ENCODE measurements around the gene ADGRV1. TPM values are rescaled to one million over a fixed set of nuclear protein-coding genes. Genes with fewer than 3 reads are reported as not detected.
"Not testable (repeated sequence)": the region's sequence is repeated elsewhere in the genome, so short reads cannot be mapped to it uniquely, and the experiment has no call there.

ADGRV1 gene
- total RNA-seq, 2 experiments from 2014 or later = 0.26 TPM; not detected in 1

DNA sequence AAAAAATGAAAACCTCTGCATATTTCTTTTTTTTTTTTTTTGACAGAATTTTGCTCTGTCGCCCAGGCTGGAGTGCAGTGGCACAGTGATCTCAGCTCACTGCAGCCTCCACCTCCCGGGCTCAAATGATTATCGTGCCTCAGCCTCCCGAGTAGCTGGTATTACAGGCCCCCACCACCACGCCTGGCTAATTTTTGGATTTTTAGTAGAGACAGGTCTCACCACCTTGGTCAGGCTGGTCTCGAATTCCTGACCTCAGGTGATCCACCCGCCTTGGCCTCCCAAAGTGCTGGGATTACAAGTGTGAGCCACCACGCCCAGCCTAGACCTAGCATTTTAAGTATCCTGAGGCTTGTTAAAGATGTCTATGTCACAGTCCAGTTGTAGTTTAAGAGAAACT lies 493.8 kb downstream of the ADGRV1 start:
- H3K4me1 Mint-ChIP-seq (ENCODE audit: low read depth); DNase-seq; H3K36me3 Mint-ChIP-seq (ENCODE audit: low read depth); H3K4me3 Mint-ChIP-seq; H3K27ac Mint-ChIP-seq; H3K27me3 Mint-ChIP-seq (ENCODE audit: low read depth); POLR2A ChIA-PET; H3K9me3 Mint-ChIP-seq (ENCODE audit: insufficient read depth); ATAC-seq: not testable (repeated sequence)
- CTCF ChIA-PET = interaction anchor here (1.9 kb wide), 1 partner anchor 367 kb away, joined by 7 read pairs; no protein-coding TSS in a partner anchor

DNA sequence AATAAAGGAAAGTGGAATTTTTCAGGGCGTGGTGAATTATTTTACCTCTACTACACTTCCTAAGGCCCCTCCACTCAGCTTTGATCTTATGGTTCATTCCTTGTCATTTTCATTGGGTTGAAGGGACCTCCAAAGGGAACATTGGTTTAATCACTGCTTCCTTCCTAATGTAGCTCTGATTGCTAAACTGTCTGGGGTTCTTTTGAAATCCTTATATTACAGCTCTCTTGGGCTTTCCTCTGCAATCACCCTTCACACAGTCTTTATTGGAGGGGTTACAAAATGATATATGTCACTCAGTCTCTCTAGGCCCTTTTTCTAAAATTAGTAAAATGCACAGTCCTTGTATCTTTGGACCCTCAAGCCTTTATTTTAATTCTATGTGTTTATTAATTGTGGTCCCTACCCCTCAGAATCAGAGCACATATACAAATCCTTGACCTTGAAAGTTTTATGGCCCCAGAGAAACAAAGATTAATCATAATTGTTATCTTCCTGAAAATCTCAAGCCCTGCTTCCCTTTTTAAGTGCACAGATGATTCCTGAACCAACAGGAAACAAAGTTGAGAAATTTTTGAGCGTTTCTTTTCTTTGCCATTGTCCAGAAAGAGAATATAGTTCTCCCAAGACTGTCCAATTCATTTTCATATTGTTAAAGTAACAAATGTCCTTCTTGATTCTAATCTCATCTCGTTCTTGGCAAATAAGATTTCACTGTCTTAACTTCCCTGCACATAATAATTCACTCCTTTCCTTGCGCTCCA lies 494.6 kb downstream of the ADGRV1 start:
- H3K4me3 Mint-ChIP-seq = no peak overlapping the region
- ChIA-PET CTCF (interaction anchor here (1.9 kb wide), 1 partner anchor 367 kb away, joined by 7 read pairs; no protein-coding TSS in a partner anchor), POLR2A (no interaction called here)
- DNase-seq (no peak), ATAC-seq (no peak)
- peaks cover 6% of the 10 kb centered on the region for H3K27me3 Mint-ChIP-seq (ENCODE audit: low read depth)
- H3K9me3 Mint-ChIP-seq (ENCODE audit: insufficient read depth) = no peaks in the 10 kb centered on the region
- H3K4me1 Mint-ChIP-seq (ENCODE audit: low read depth) = no peaks in the 10 kb centered on the region
- H3K27ac Mint-ChIP-seq = no peak overlapping the region
- no peaks in the 10 kb centered on the region for H3K36me3 Mint-ChIP-seq (ENCODE audit: low read depth)

- Mint-ChIP-seq H3K4me3 (no peak overlapping the region), H3K9me3 (ENCODE audit: insufficient read depth) (no peaks in the 10 kb centered on the region), H3K4me1 (ENCODE audit: low read depth) (no peaks in the 10 kb centered on the region), H3K27me3 (ENCODE audit: low read depth) (peaks cover 6% of the 10 kb centered on the region), H3K27ac (no peak overlapping the region), H3K36me3 (ENCODE audit: low read depth) (no peaks in the 10 kb centered on the region)
- no peak for ATAC-seq
- POLR2A ChIA-PET = no interaction called here
- no peak for DNase-seq
- CTCF ChIA-PET = no interaction called here
Measured at GRCh38 chr5:91053741-91054025, 495.1 kb downstream of the ADGRV1 start.

GRCh38 chr5:91058155-91058554 lies 499.6 kb downstream of the ADGRV1 start:
- ChIA-PET CTCF (no interaction called here), POLR2A (no interaction called here)
- Mint-ChIP-seq H3K27ac (no peak overlapping the region), H3K27me3 (ENCODE audit: low read depth) (peaks cover 14% of the 10 kb centered on the region), H3K9me3 (ENCODE audit: insufficient read depth) (no peaks in the 10 kb centered on the region), H3K36me3 (ENCODE audit: low read depth) (no peaks in the 10 kb centered on the region), H3K4me3 (no peak overlapping the region), H3K4me1 (ENCODE audit: low read depth) (peaks cover 12% of the 10 kb centered on the region)
- no peak for ATAC-seq
- DNase-seq = no peak

DNA sequence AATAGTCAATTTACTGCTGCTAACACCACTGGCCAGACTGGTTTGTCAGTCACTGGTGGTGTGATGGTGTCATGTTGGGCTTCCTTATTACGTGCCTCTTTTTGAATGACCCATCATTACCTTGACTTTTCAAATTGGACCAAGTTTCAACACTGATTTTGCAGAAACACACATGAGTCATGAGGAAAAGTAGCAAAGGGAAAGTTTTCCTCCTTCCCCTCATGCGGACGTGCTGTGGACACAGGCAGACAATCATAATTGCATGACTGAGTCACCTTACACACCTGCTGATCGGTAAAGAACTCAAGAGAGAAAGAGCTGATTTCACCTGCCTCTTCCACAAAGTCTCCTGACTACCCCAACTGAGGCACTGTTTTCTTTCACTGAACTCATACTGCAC lies 500.0 kb downstream of the ADGRV1 start:
- Mint-ChIP-seq H3K4me1 (ENCODE audit: low read depth) (peaks cover 12% of the 10 kb centered on the region), H3K9me3 (ENCODE audit: insufficient read depth) (no peaks in the 10 kb centered on the region), H3K27me3 (ENCODE audit: low read depth) (peaks cover 12% of the 10 kb centered on the region), H3K4me3 (no peak overlapping the region), H3K36me3 (ENCODE audit: low read depth) (no peaks in the 10 kb centered on the region), H3K27ac (no peak overlapping the region)
- CTCF ChIA-PET = interaction anchor here (1.0 kb wide), 1 partner anchor 193 kb away, joined by 3 read pairs; no protein-coding TSS in a partner anchor
- no peak for DNase-seq
- POLR2A ChIA-PET = no interaction called here
- ATAC-seq = no peak

GRCh38 chr5:91059409-91059808 lies 500.8 kb downstream of the ADGRV1 start:
- POLR2A ChIA-PET = interaction anchor here (0.7 kb wide), 1 partner anchor 270 kb away, joined by 3 read pairs; no protein-coding TSS in a partner anchor
- CTCF ChIA-PET = interaction anchor here (1.0 kb wide), 1 partner anchor 194 kb away, joined by 3 read pairs; no protein-coding TSS in a partner anchor
- DNase-seq = no peak
- peaks cover 12% of the 10 kb centered on the region for H3K4me1 Mint-ChIP-seq (ENCODE audit: low read depth)
- no peaks in the 10 kb centered on the region for H3K36me3 Mint-ChIP-seq (ENCODE audit: low read depth)
- H3K9me3 Mint-ChIP-seq (ENCODE audit: insufficient read depth) = no peaks in the 10 kb centered on the region
- H3K4me3 Mint-ChIP-seq = no peak overlapping the region
- no peak overlapping the region for H3K27ac Mint-ChIP-seq
- no peak for ATAC-seq
- peaks cover 9% of the 10 kb centered on the region for H3K27me3 Mint-ChIP-seq (ENCODE audit: low read depth)

DNA sequence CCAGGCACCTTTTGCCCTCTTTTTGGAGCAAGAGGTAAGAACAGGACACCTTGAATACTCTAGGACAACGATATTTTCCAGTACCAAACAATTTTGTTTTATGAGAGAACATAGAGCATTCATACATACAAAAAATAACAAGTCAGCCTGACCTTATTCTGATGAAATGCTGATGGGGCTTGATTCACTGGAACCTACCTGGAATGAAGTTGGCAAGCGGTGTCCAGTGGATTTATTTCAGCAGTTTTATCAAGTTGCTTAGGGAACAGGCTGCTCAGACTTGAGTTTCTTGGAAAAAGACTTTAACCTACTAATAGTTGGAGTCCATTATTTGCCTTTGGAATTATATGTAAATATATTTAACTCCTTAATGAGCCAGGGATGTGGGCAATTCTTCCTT lies 502.5 kb downstream of the ADGRV1 start:
- Mint-ChIP-seq H3K4me3 (no peak overlapping the region), H3K36me3 (ENCODE audit: low read depth) (no peaks in the 10 kb centered on the region), H3K9me3 (ENCODE audit: insufficient read depth) (no peaks in the 10 kb centered on the region), H3K27ac (no peak overlapping the region), H3K27me3 (ENCODE audit: low read depth) (peaks cover 9% of the 10 kb centered on the region), H3K4me1 (ENCODE audit: low read depth) (peaks cover 12% of the 10 kb centered on the region)
- POLR2A ChIA-PET = interaction anchor here (1.4 kb wide), 1 partner anchor 323 kb away, joined by 4 read pairs; the partner anchor contains the start of gene ARRDC3
- ATAC-seq = no peak
- CTCF ChIA-PET = interaction anchor here (1.1 kb wide), 1 partner anchor 129 kb away, joined by 3 read pairs; no protein-coding TSS in a partner anchor
- no peak for DNase-seq

DNA sequence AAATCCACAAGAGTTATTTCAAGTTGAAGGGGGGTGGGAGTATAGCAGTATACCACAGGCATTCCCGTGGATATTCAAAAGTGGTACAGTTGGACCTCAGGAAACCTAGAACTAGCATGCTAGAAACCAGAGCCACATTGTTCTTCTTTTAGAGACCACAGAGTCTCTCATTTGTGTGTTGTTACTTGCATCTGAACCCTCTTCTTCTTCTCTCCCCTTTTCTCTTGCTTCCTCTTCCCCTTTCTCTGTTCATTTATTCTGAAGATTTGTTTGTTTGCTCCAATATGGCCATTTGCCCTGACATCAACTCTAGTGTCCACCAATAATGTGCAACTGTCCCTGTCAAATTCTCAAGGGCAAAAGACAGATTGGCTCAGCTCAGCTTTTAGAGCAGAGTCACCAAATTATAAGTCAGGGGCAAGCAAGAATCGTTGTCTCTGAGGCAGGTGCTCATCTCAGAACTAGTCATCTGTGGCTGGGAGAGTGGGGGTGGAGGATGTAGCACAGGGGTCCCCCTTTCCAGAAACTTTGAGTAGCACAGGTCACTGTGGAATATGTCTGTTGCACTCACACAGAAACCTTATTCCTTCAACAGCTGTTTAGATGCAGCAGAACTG lies 503.5 kb downstream of the ADGRV1 start:
- Mint-ChIP-seq H3K27ac (no peak overlapping the region), H3K36me3 (ENCODE audit: low read depth) (no peaks in the 10 kb centered on the region), H3K4me1 (ENCODE audit: low read depth) (peaks cover 12% of the 10 kb centered on the region), H3K9me3 (ENCODE audit: insufficient read depth) (no peaks in the 10 kb centered on the region), H3K4me3 (no peak overlapping the region), H3K27me3 (ENCODE audit: low read depth) (peaks cover 12% of the 10 kb centered on the region)
- POLR2A ChIA-PET = interaction anchor here (1.4 kb wide), 1 partner anchor 322 kb away, joined by 4 read pairs; the partner anchor contains the start of gene ARRDC3
- CTCF ChIA-PET = interaction anchor here (0.7 to 1.1 kb wide), 2 partner anchors 130 to 196 kb away, joined by 3 read pairs; no protein-coding TSS in a partner anchor
- DNase-seq = no peak
- ATAC-seq = no peak

DNA sequence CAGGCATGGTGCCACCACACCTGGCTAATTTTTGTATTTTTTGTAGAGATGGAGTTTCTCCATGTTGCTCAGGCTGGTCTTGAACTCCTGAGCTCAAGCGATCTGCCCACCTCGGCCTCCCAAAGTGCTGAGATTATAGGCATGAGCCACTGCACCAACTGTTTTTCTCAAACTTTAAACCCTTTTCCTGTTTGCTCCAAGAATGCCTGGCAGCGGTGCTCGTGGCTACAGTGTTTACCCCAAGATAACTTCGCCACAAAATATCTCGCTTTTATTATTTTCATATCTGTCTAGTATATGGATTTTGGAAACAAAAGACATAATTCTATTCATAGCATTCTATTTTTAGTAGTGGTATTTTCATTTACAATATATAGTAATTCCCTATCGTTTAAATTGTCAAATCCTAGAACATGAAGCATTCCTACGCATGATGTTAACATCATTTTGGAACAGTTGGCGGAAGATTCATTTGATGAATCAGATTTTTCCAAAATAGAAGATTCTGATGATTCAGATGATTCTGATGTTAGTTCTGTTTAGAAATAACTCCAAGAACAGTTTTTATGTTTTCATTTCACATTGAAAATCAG lies 504.6 kb downstream of the ADGRV1 start:
- H3K9me3 Mint-ChIP-seq (ENCODE audit: insufficient read depth); CTCF ChIA-PET; ATAC-seq; H3K27ac Mint-ChIP-seq; H3K36me3 Mint-ChIP-seq (ENCODE audit: low read depth); H3K4me3 Mint-ChIP-seq; POLR2A ChIA-PET; DNase-seq: not testable (repeated sequence)
- Mint-ChIP-seq H3K4me1 (ENCODE audit: low read depth) (peaks cover 12% of the 10 kb centered on the region), H3K27me3 (ENCODE audit: low read depth) (peaks cover 12% of the 10 kb centered on the region)

GRCh38 chr5:91065496-91065895 lies 506.9 kb downstream of the ADGRV1 start:
- DNase-seq (no peak), ATAC-seq (no peak)
- H3K27ac Mint-ChIP-seq = no peak overlapping the region
- POLR2A ChIA-PET = no interaction called here
- H3K4me3 Mint-ChIP-seq = no peak overlapping the region
- no peaks in the 10 kb centered on the region for H3K9me3 Mint-ChIP-seq (ENCODE audit: insufficient read depth)
- H3K4me1 Mint-ChIP-seq (ENCODE audit: low read depth) = peaks cover 2% of the 10 kb centered on the region
- peaks cover 22% of the 10 kb centered on the region for H3K27me3 Mint-ChIP-seq (ENCODE audit: low read depth)
- CTCF ChIA-PET = no interaction called here
- H3K36me3 Mint-ChIP-seq (ENCODE audit: low read depth) = no peaks in the 10 kb centered on the region

DNA sequence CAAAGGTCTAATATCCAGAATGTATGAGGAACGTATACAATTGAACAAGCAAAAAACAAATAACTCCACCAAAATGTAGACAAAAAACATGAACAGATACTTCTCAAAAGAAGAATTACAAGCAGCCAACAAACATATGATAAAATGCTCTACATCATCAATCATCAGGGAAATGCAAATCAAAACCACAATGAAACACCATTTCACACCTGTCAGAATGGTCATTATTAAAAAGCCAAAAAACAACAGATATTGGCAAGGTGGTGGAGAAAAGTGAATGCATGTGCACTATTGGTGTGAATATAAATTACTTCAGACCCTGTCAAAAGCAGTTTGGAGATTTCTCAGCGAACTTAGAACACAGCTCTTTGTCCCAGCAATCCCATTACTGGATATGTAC lies 510.8 kb downstream of the ADGRV1 start:
- no peak for ATAC-seq
- no peaks in the 10 kb centered on the region for H3K4me1 Mint-ChIP-seq (ENCODE audit: low read depth)
- H3K27ac Mint-ChIP-seq = no peak overlapping the region

More for the DNA sequence above, 510.8 kb downstream of the ADGRV1 start:
- peaks cover 25% of the 10 kb centered on the region for H3K27me3 Mint-ChIP-seq (ENCODE audit: low read depth)
- H3K9me3 Mint-ChIP-seq (ENCODE audit: insufficient read depth) = no peaks in the 10 kb centered on the region
- DNase-seq = no peak
- H3K36me3 Mint-ChIP-seq (ENCODE audit: low read depth) = no peaks in the 10 kb centered on the region
- POLR2A ChIA-PET = no interaction called here
- CTCF ChIA-PET = no interaction called here
- H3K4me3 Mint-ChIP-seq = no peak overlapping the region

Data from activated CD8-positive, alpha-beta T cell treated with anti-CD3 and anti-CD28 coated beads, Interleukin-2, amount 10 ng/mL, durations not matched to agents 7 days and 5 days (primary cell).